ENCODE measurements around the gene RDH14. TPM values are rescaled to one million over a fixed set of nuclear protein-coding genes. Genes with fewer than 3 reads are reported as not detected.
A peak's percentile ranks its signal among the peaks of the same experiment; 100 is the strongest.

RDH14 gene
- total and polyA plus RNA-seq, 2 experiments from 2014 or later, result 29.8 to 32.5 TPM

DNA sequence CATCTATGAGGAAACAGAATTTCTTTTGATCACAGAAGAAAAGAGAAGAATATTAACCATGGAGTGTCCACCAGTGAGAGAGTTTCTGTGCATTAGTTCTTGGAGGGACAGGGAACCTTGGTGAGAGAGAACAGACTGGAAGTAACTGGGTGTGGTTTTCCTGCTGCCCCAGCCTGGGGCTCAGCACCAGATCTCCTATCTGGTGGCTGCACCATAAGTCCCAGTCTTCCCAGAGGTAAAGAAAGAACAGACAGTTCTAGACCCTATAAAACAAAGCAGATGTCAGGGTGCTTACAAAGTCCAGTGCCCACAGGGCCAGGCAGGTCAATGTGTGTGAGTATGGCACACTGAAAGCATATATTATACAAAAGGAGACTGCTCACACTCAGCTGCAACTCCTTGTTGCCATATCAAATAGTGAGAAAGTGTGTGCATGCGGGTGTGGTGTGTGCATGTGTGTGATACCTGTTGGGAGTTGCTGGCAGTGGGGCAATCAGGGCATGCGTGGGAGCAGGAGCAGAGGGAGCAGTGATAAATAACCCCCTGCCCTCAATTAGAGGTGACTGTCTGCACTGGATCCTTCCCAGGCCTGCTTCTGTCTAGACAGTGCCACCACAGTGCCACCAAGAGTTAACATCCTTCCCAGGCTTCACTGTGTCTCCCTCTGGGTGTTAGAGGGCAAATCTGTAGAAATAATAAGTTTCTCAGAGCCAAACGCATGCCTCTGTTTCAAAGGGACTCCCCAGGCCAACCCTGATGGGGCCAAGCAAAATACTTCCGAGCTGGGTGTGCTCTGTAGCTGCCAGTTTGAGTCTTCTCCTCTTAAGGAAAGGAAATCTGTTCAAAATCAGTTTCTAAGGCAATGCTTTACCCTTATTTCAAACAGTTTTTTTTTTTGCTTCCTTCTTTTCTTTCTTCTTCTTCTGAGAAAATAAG is 45.7 kb downstream of the RDH14 start:
- in situ Hi-C loops (cut with MboI), result no loop called here
- no peak overlapping the region for H3K4me3 ChIP-seq

DNA sequence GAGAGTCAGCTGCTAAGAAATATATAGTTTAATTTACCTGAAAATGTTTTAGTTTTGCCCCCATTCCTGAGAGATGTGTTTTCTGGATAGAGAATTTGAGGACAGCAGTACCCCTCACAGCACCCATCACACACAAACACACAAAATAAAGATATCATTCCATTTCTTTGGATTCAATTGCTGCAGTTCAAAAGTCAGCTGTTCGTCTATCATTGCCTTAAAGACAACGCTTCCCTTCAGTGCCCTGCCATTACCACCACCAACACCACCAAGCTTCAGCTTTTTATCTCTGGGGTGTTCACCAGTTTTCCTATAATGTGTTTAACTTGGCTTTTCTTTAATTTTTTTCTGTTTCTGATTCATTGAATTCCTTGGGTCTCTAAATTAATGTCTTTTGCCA is 49.7 kb downstream of the RDH14 start:
- Histone ChIP-seq H3K27me3 (replicated peaks; ENCODE audit: insufficient read depth) (no peaks in the 10 kb centered on the region), H3F3A (ENCODE audit: insufficient read depth) (no peaks in the 10 kb centered on the region), H3K4me3 (no peak overlapping the region), H3K4me1 (ENCODE audit: insufficient read depth) (peaks cover 6% of the 10 kb centered on the region), H3K9me2 (ENCODE audit: insufficient read depth) (no peaks in the 10 kb centered on the region), H3K9me3 (ENCODE audit: low read depth) (no peaks in the 10 kb centered on the region), H2AFZ (no peak overlapping the region), H3K27ac (no peak overlapping the region), H3K9ac (no peak overlapping the region), H3K4me2 (ENCODE audit: unreplicated experiment) (no peak overlapping the region), H4K20me1 (ENCODE audit: insufficient read depth) (no peaks in the 10 kb centered on the region), H3K79me2 (ENCODE audit: insufficient read depth) (no peaks in the 10 kb centered on the region), H3K36me3 (ENCODE audit: low read depth) (no peaks in the 10 kb centered on the region)
- DNase-seq, result no peak
- in situ Hi-C loops (cut with MboI), result no loop called here
- TF ChIP-seq EZH2phosphoT487 (IDR thresholded peaks at IDR 0.05; ENCODE audit: insufficient read depth, low read depth) (no peak), EZH2 (IDR thresholded peaks at IDR 0.05; ENCODE audit: insufficient read depth, poor library complexity, severe bottlenecking) (no peak)
- 84 to 91% methylated on average over 2 of the region's 2 CpGs for WGBS, 2 experiments (ENCODE audit: low coverage in 1 of 2, low lambda C conversion rate in 2 of 2, missing lambda C conversion rate in 2 of 2)

More for the DNA sequence above, 45.7 kb downstream of the RDH14 start:
- no peaks in the 10 kb centered on the region for H3K36me3 ChIP-seq (ENCODE audit: low read depth)
- no peak for TF ChIP-seq EZH2phosphoT487 (IDR thresholded peaks at IDR 0.05; ENCODE audit: insufficient read depth, low read depth)
- no peak for TF ChIP-seq EZH2 (IDR thresholded peaks at IDR 0.05; ENCODE audit: insufficient read depth, poor library complexity, severe bottlenecking)
- H4K20me1 ChIP-seq (ENCODE audit: insufficient read depth), result no peaks in the 10 kb centered on the region
- H3K9me3 ChIP-seq (ENCODE audit: low read depth), result no peaks in the 10 kb centered on the region
- peak overlapping the region; percentile 24; the same call in 1 of the 2 replicates for H2AFZ ChIP-seq
- no peaks in the 10 kb centered on the region for H3K27me3 ChIP-seq (replicated peaks; ENCODE audit: insufficient read depth)
- no peaks in the 10 kb centered on the region for H3K9me2 ChIP-seq (ENCODE audit: insufficient read depth)
- peak; percentile 5 for DNase-seq
- H3K9ac ChIP-seq, result no peak overlapping the region
- H3K27ac ChIP-seq, result no peak overlapping the region
- H3F3A ChIP-seq (ENCODE audit: insufficient read depth), result no peaks in the 10 kb centered on the region; the same call in 1 of the 2 replicates
- WGBS, 2 experiments (ENCODE audit: low coverage in 1 of 2, low lambda C conversion rate in 2 of 2, missing lambda C conversion rate in 2 of 2), result 78 to 84% methylated on average over 4 of the region's 4 CpGs
- H3K4me2 ChIP-seq (ENCODE audit: unreplicated experiment), result no peak overlapping the region
- H3K4me1 ChIP-seq (ENCODE audit: insufficient read depth), result peaks cover 18% of the 10 kb centered on the region
- H3K79me2 ChIP-seq (ENCODE audit: insufficient read depth), result no peaks in the 10 kb centered on the region

DNA sequence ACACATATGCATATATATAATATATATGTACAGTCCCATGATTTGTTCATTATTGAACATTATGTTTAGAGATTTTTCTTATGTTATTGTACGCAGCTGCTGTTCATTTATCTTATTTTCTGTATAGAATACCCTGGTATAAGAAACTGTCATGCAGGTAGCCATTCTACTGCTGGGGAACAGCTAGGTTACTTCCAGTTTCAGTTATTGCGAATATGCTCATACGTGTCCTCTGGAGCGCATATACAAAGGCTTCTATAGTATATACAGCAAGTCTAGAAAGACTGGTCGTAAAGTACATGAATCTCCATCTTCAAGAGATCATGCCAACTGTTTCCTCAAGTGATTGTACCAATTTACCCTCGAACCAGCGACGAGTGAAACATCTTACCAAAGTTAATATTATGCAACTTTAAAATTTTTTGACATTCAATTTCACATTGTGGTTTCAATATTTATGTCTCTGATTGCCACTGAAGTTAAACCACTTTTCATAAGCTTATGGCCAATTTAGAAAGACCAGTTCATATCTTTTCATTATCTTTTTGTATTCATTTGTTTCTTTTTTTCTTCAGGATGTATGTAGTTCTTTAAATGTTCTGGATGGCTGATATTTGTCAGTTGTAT is 53.5 kb downstream of the RDH14 start:
- Histone ChIP-seq H3K4me1 (ENCODE audit: insufficient read depth) (peaks cover 7% of the 10 kb centered on the region), H3K4me3 (no peak overlapping the region), H3K79me2 (ENCODE audit: insufficient read depth) (no peaks in the 10 kb centered on the region), H3K4me2 (ENCODE audit: unreplicated experiment) (no peak overlapping the region), H2AFZ (no peak overlapping the region), H3F3A (ENCODE audit: insufficient read depth) (no peaks in the 10 kb centered on the region), H4K20me1 (ENCODE audit: insufficient read depth) (no peaks in the 10 kb centered on the region), H3K9me3 (ENCODE audit: low read depth) (no peaks in the 10 kb centered on the region), H3K9me2 (ENCODE audit: insufficient read depth) (no peaks in the 10 kb centered on the region), H3K27me3 (replicated peaks; ENCODE audit: insufficient read depth) (no peaks in the 10 kb centered on the region), H3K27ac (no peak overlapping the region), H3K9ac (no peak overlapping the region), H3K36me3 (ENCODE audit: low read depth) (no peaks in the 10 kb centered on the region)
- no peak for DNase-seq
- TF ChIP-seq EZH2 (IDR thresholded peaks at IDR 0.05; ENCODE audit: insufficient read depth, poor library complexity, severe bottlenecking) (no peak), EZH2phosphoT487 (IDR thresholded peaks at IDR 0.05; ENCODE audit: insufficient read depth, low read depth) (no peak)
- WGBS, 2 experiments (ENCODE audit: low coverage in 1 of 2, low lambda C conversion rate in 2 of 2, missing lambda C conversion rate in 2 of 2), result 95 to 97% methylated on average over 8 of the region's 8 CpGs
- in situ Hi-C loops (cut with MboI), result no loop called here

DNA sequence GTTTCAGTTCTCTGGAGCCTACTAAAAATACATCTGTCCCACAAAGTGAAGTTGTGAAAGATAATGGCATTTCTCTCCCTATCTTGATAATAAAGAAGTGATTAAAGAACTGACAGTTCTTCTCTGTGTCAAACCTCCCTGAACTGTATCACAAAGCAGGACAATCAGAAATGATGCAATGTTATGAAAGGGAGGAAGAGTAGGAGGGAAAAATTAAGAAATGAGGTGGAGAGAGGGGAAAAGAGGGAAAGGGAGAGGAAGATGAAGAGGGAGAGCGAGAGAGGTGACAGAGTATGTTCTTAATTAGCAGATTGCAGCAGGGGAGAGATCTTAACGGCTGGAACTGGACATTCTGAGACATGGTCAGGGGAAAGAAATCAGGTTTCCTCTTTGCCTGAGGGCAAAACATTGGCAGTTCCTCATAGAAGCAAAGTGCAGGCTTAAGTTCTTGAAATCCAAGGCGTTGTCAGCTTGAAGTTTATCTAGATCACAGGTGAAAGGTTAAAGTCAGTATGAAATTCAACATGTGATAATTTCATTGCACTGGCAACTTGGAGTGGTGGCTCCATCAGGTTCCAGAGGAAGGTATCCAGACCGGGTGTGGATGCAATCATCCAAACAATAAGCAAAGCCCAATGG is 54.6 kb downstream of the RDH14 start:
- Histone ChIP-seq H3K27ac (no peak overlapping the region), H2AFZ (peak overlapping the region; percentile 59), H3K9me3 (ENCODE audit: low read depth) (no peaks in the 10 kb centered on the region), H3K4me1 (ENCODE audit: insufficient read depth) (peaks cover 7% of the 10 kb centered on the region), H3F3A (ENCODE audit: insufficient read depth) (no peaks in the 10 kb centered on the region), H3K27me3 (replicated peaks; ENCODE audit: insufficient read depth) (no peaks in the 10 kb centered on the region), H3K36me3 (ENCODE audit: low read depth) (no peaks in the 10 kb centered on the region), H3K4me3 (no peak overlapping the region), H3K9ac (no peak overlapping the region), H4K20me1 (ENCODE audit: insufficient read depth) (no peaks in the 10 kb centered on the region), H3K9me2 (ENCODE audit: insufficient read depth) (no peaks in the 10 kb centered on the region), H3K4me2 (ENCODE audit: unreplicated experiment) (no peak overlapping the region), H3K79me2 (ENCODE audit: insufficient read depth) (no peaks in the 10 kb centered on the region)
- in situ Hi-C loops (cut with MboI), result no loop called here
- no peak for DNase-seq
- WGBS, 2 experiments (ENCODE audit: low coverage in 1 of 2, low lambda C conversion rate in 2 of 2, missing lambda C conversion rate in 2 of 2), result 73 to 82% methylated on average over 4 of the region's 4 CpGs
- no peak for TF ChIP-seq EZH2phosphoT487 (IDR thresholded peaks at IDR 0.05; ENCODE audit: insufficient read depth, low read depth)
- no peak for TF ChIP-seq EZH2 (IDR thresholded peaks at IDR 0.05; ENCODE audit: insufficient read depth, poor library complexity, severe bottlenecking)

Small RNA genes lying within 50 kb of the gene (small RNA-seq; reads per million reads assigned to genes)
- 0.31 reads per million for gene RNU6-1215P (ENCODE audit: low read depth, low replicate concordance)

Other genes with a start within 250 kb of the RDH14 start
- gene NT5C1B, start 28.9 kb upstream of the RDH14 start, total RNA-seq (2014; rRNA removed; shearing (Covaris generic)), result not detected in 2 replicates
- 0.88 and 1.4 TPM in 2 replicates for gene NT5C1B, start 28.9 kb upstream of the RDH14 start, polyA plus RNA-seq (2016; fragmentation: Nextera tagmentation; extraction: Ambion mirVana)